Rectal smooth muscle tissue (tissue), 1 donor: ENCODE data around the gene SLC16A13.

Experiments
- H3K27ac ChIP-seq: one replicate; pipeline ENCODE4 v1.7.0; 2013; ENCODE audit warnings: low read depth, low read length, inconsistent platforms
- H3K27me3 ChIP-seq: one replicate; pipeline ENCODE4 v1.7.0; 2013; ENCODE audit warnings: low read length; ENCODE audit not compliant: control insufficient read depth, insufficient read depth
- H3K36me3 ChIP-seq: one replicate; pipeline ENCODE4 v1.7.0; 2013; ENCODE audit warnings: low read length; ENCODE audit not compliant: control insufficient read depth, insufficient read depth
- H3K4me1 ChIP-seq: one replicate; pipeline ENCODE4 v1.7.0; 2013; ENCODE audit warnings: low read length; ENCODE audit not compliant: control insufficient read depth, insufficient read depth
- H3K4me3 ChIP-seq: one replicate; pipeline ENCODE4 v1.7.0; 2013; ENCODE audit warnings: low read length
- H3K9ac ChIP-seq: one replicate; pipeline ENCODE4 v1.7.0; 2013; ENCODE audit warnings: low read length

The SLC16A13 gene

GRCh38 chr17:7063518-7064094 is 27.8 kb downstream of the SLC16A13 start:
- no peaks in the 10 kb centered on the region for H3K4me1 ChIP-seq
- H3K27me3 ChIP-seq, result no peaks in the 10 kb centered on the region
- no peak overlapping the region for H3K27ac ChIP-seq
- no peaks in the 10 kb centered on the region for H3K36me3 ChIP-seq
- H3K4me3 ChIP-seq, result no peak overlapping the region
- H3K9ac ChIP-seq, result no peak overlapping the region

GRCh38 chr17:7064261-7064660 is 28.4 kb downstream of the SLC16A13 start:
- Histone ChIP-seq H3K4me3 (no peak overlapping the region), H3K36me3 (no peaks in the 10 kb centered on the region), H3K27me3 (no peaks in the 10 kb centered on the region), H3K4me1 (no peaks in the 10 kb centered on the region), H3K27ac (no peak overlapping the region), H3K9ac (no peak overlapping the region)

- no peaks in the 10 kb centered on the region for H3K4me1 ChIP-seq
- no peak overlapping the region for H3K27ac ChIP-seq
- H3K4me3 ChIP-seq, result no peak overlapping the region
- no peaks in the 10 kb centered on the region for H3K36me3 ChIP-seq
- H3K9ac ChIP-seq, result no peak overlapping the region
- no peaks in the 10 kb centered on the region for H3K27me3 ChIP-seq
Observed at GRCh38 chr17:7067198-7067597, 31.4 kb downstream of the SLC16A13 start.

GRCh38 chr17:7068268-7068667 is 32.5 kb downstream of the SLC16A13 start:
- Histone ChIP-seq H3K9ac (no peak overlapping the region), H3K27ac (no peak overlapping the region), H3K27me3 (no peaks in the 10 kb centered on the region), H3K36me3 (no peaks in the 10 kb centered on the region), H3K4me3 (no peak overlapping the region), H3K4me1 (no peaks in the 10 kb centered on the region)

GRCh38 chr17:7070712-7071111 is 34.9 kb downstream of the SLC16A13 start:
- no peak overlapping the region for H3K9ac ChIP-seq
- H3K27ac ChIP-seq, result no peak overlapping the region
- H3K27me3 ChIP-seq, result no peaks in the 10 kb centered on the region
- no peaks in the 10 kb centered on the region for H3K4me1 ChIP-seq
- no peak overlapping the region for H3K4me3 ChIP-seq
- H3K36me3 ChIP-seq, result no peaks in the 10 kb centered on the region

- Histone ChIP-seq H3K9ac (no peak overlapping the region), H3K36me3 (no peaks in the 10 kb centered on the region), H3K27ac (no peak overlapping the region), H3K4me1 (no peaks in the 10 kb centered on the region), H3K4me3 (no peak overlapping the region), H3K27me3 (no peaks in the 10 kb centered on the region)
Observed at GRCh38 chr17:7072406-7072805, 36.6 kb downstream of the SLC16A13 start.

GRCh38 chr17:7074931-7075330 is 39.1 kb downstream of the SLC16A13 start:
- Histone ChIP-seq H3K4me1 (no peaks in the 10 kb centered on the region), H3K27me3 (no peaks in the 10 kb centered on the region), H3K9ac (no peak overlapping the region), H3K27ac (no peak overlapping the region), H3K36me3 (no peaks in the 10 kb centered on the region), H3K4me3 (no peak overlapping the region)

GRCh38 chr17:7077911-7078546 is 42.2 kb downstream of the SLC16A13 start:
- no peak overlapping the region for H3K9ac ChIP-seq
- no peaks in the 10 kb centered on the region for H3K27me3 ChIP-seq
- no peak overlapping the region for H3K27ac ChIP-seq
- no peaks in the 10 kb centered on the region for H3K4me1 ChIP-seq
- H3K4me3 ChIP-seq, result no peak overlapping the region
- H3K36me3 ChIP-seq, result no peaks in the 10 kb centered on the region

GRCh38 chr17:7078711-7079110 is 42.9 kb downstream of the SLC16A13 start:
- H3K36me3 ChIP-seq, result no peaks in the 10 kb centered on the region
- no peak overlapping the region for H3K4me3 ChIP-seq
- H3K9ac ChIP-seq, result no peak overlapping the region

GRCh38 chr17:7079581-7080455 is 44.0 kb downstream of the SLC16A13 start, which contains the start of gene CLEC10A:
Gene CLEC10A (minus strand): TSS chr17:7080251. CDS start chr17:7078812, 1,439 bp downstream.
- Histone ChIP-seq H3K4me1 (no peaks in the 10 kb centered on the region), H3K9ac (no peak within 1 kb of the TSS), H3K36me3 (no peaks in the 10 kb centered on the region), H3K4me3 (no peak within 1 kb of the TSS), H3K27ac (no peak within 1 kb of the TSS), H3K27me3 (no peaks in the 10 kb centered on the region)

More at GRCh38 chr17:7078711-7079110, 42.9 kb downstream of the SLC16A13 start:
- H3K27me3 ChIP-seq, result no peaks in the 10 kb centered on the region
- H3K27ac ChIP-seq, result no peak overlapping the region
- H3K4me1 ChIP-seq, result no peaks in the 10 kb centered on the region

- H3K9ac ChIP-seq, result no peak overlapping the region
- no peaks in the 10 kb centered on the region for H3K27me3 ChIP-seq
- no peak overlapping the region for H3K4me3 ChIP-seq
- no peak overlapping the region for H3K27ac ChIP-seq
- no peaks in the 10 kb centered on the region for H3K4me1 ChIP-seq
- H3K36me3 ChIP-seq, result no peaks in the 10 kb centered on the region
Observed at GRCh38 chr17:7080456-7081041, 44.7 kb downstream of the SLC16A13 start.

- H3K9ac ChIP-seq, result no peak overlapping the region
- H3K27me3 ChIP-seq, result no peaks in the 10 kb centered on the region
- no peaks in the 10 kb centered on the region for H3K4me1 ChIP-seq
- H3K36me3 ChIP-seq, result no peaks in the 10 kb centered on the region
- H3K27ac ChIP-seq, result no peak overlapping the region
- no peak overlapping the region for H3K4me3 ChIP-seq
Observed at GRCh38 chr17:7081341-7082062, 45.7 kb downstream of the SLC16A13 start.
